ENCODE measurements around the gene PTTG2.

GRCh38 chr4:37982736-37983135 lies 22.5 kb downstream of the PTTG2 start:
- no peak for TF ChIP-seq POLR2A (IDR thresholded peaks at IDR 0.05)
- TF ChIP-seq, protein P1, sequence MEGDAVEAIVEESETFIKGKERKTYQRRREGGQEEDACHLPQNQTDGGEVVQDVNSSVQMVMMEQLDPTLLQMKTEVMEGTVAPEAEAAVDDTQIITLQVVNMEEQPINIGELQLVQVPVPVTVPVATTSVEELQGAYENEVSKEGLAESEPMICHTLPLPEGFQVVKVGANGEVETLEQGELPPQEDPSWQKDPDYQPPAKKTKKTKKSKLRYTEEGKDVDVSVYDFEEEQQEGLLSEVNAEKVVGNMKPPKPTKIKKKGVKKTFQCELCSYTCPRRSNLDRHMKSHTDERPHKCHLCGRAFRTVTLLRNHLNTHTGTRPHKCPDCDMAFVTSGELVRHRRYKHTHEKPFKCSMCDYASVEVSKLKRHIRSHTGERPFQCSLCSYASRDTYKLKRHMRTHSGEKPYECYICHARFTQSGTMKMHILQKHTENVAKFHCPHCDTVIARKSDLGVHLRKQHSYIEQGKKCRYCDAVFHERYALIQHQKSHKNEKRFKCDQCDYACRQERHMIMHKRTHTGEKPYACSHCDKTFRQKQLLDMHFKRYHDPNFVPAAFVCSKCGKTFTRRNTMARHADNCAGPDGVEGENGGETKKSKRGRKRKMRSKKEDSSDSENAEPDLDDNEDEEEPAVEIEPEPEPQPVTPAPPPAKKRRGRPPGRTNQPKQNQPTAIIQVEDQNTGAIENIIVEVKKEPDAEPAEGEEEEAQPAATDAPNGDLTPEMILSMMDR (IDR thresholded peaks at IDR 0.05) = no peak

Data from tibial nerve (tissue), 3 donors.